Neutrophil (primary cell): ENCODE measurements around the gene FAM227B.

Experiments used
- H3K27ac ChIP-seq: fragments of 200-600 bp; sonication (generic); 2 replicates; pipeline ENCODE4 v1.5.1; 2016; ENCODE audit warnings: mild to moderate bottlenecking, moderate library complexity
- H3K27me3 ChIP-seq: fragments of 200-600 bp; sonication (generic); 2 replicates; pipeline ENCODE4 v1.6.0; 2016; ENCODE audit warnings: mild to moderate bottlenecking
- H3K36me3 ChIP-seq: fragments of 200-600 bp; sonication (generic); 2 replicates; pipeline ENCODE4 v1.5.1; 2017
- H3K4me1 ChIP-seq, 2 experiments: fragments of 200-600 bp in 1 of 2; sonication (generic) in 1 of 2; 1 replicate in 1 of 2; 2 replicates in 1 of 2; pipeline versions ENCODE4 v1.5.1 to v1.6.1; 2013 to 2016; ENCODE audit warnings: low read depth in 1 of 2, low read length in 1 of 2, mild to moderate bottlenecking in 1 of 2, moderate library complexity in 1 of 2; ENCODE audit not compliant: control insufficient read depth in 1 of 2, insufficient read depth in 1 of 2
- H3K4me3 ChIP-seq, 2 experiments: fragments of 200-600 bp in 1 of 2; sonication (generic) in 1 of 2; 1 replicate in 1 of 2; 2 replicates in 1 of 2; pipeline ENCODE4 v1.5.1; 2013 to 2016; ENCODE audit warnings: low read depth in 1 of 2, low read length in 1 of 2, mild to moderate bottlenecking in 1 of 2, moderate library complexity in 1 of 2
- H3K9me3 ChIP-seq: fragments of 200-600 bp; sonication (generic); 2 replicates; pipeline ENCODE4 v1.5.1; 2016
- CTCF ChIP-seq: fragments of 200-600 bp; sonication (generic); IDR thresholded peaks from 2 replicates; pipeline ENCODE4 v1.5.1; 2016; ENCODE audit warnings: antibody characterized with exemption

The FAM227B gene

GRCh38 chr15:49290191-49290590, 330.4 kb downstream of the FAM227B start:
- Histone ChIP-seq H3K36me3 (peaks cover 8% of the 10 kb centered on the region), H3K27me3 (no peaks in the 10 kb centered on the region)

DNA sequence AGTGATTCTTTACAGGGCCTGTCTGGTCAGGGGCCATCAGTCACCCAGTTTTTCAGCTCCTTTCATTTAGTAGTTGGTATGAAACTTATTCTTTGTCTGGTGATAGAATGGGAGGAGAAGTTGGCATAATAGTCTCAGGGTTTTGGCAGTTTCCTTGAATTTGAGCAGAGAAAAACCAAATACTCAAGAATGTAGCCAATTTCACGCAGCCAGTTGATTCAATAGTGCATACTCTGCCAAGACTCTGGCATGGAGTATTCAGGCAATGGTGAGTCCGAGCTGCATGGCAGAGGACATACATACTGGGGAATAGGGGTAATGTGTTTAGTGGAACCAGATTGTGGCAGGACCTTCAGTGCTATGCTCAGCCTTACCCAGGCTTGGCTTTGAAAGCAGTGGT, 332.2 kb downstream of the FAM227B start:
- H3K27ac ChIP-seq: no peak overlapping the region
- peaks cover 15% of the 10 kb centered on the region for H3K36me3 ChIP-seq
- TF ChIP-seq CTCF: no peak
- no peaks in the 10 kb centered on the region for H3K4me1 ChIP-seq
- H3K9me3 ChIP-seq: no peaks in the 10 kb centered on the region
- no peaks in the 10 kb centered on the region for H3K27me3 ChIP-seq
- H3K4me3 ChIP-seq: no peak overlapping the region

More at GRCh38 chr15:49290191-49290590, 330.4 kb downstream of the FAM227B start:
- Histone ChIP-seq H3K4me1 (no peaks in the 10 kb centered on the region), H3K9me3 (no peaks in the 10 kb centered on the region), H3K27ac (no peak overlapping the region), H3K4me3 (no peak overlapping the region)
- TF ChIP-seq CTCF: no peak

GRCh38 chr15:49287481-49287880, 333.1 kb downstream of the FAM227B start:
- no peaks in the 10 kb centered on the region for H3K27me3 ChIP-seq
- H3K4me1 ChIP-seq: no peaks in the 10 kb centered on the region
- no peak for TF ChIP-seq CTCF
- H3K4me3 ChIP-seq: no peak overlapping the region
- no peak overlapping the region for H3K27ac ChIP-seq
- H3K9me3 ChIP-seq: no peaks in the 10 kb centered on the region
- H3K36me3 ChIP-seq: peaks cover 9% of the 10 kb centered on the region

DNA sequence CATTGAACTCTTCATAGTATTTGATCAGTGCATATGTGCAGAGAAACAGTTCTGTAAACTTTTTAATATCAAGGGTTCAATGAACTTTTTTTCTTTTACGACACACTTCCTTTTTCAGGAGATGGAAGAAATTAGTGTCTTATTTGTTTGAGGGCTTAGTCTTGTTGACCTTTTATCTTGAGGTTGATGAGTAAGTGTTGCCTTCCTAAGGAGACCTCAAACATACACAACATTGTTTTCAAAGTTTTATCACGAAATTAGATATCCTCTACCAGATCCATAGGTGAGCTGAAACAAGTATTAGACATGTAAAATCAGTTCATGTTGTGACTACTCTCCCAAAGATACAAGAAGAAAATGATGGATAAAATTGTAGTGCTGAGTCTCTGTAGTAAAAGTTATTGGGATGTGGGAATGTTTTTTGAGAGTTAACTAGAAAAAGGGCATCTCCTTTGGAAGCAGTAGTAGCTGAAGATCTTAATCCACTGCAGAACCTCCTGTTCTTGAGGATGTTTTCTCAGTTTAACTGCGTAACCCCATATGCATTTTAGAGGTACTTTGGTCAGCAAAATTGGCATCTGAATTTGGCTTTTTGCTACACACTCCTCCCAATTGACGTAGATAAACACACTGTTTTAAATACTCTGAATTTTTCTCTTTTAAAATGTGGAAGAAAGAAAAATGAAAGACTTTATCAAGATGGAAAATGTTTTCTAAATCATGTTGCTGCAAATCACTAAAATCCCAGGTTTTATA, 333.8 kb downstream of the FAM227B start:
- Histone ChIP-seq H3K4me3 (no peak overlapping the region), H3K36me3 (peaks cover 9% of the 10 kb centered on the region), H3K4me1 (no peaks in the 10 kb centered on the region)

DNA sequence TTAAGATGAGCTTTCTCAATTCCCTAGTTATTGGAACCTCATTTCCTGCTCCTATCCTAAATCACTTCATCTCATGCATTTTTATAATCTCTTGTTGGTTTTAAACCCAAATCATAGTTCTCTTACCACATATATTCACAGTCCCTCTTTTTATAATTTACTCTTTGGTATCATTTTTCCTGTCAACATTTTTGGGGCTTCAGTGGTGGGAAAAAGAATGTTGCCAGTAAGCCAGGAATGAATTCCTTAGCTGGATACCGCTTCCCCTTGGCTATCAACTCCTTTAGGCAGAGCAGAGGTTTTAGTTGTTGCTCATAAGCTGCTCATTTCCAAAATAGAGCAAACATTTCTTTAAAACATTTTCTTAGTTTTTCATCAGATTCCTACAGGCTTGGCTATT, 338.3 kb downstream of the FAM227B start:
- no peak for TF ChIP-seq CTCF
- H3K27me3 ChIP-seq: no peaks in the 10 kb centered on the region
- no peaks in the 10 kb centered on the region for H3K9me3 ChIP-seq
- peaks cover 9% of the 10 kb centered on the region for H3K36me3 ChIP-seq
- no peak overlapping the region for H3K27ac ChIP-seq
- no peak overlapping the region for H3K4me3 ChIP-seq
- H3K4me1 ChIP-seq: peaks cover 4 to 9% of the 10 kb centered on the region in 2 experiments

More for the DNA sequence above, 333.8 kb downstream of the FAM227B start:
- Histone ChIP-seq H3K9me3 (no peaks in the 10 kb centered on the region), H3K27me3 (no peaks in the 10 kb centered on the region), H3K27ac (no peak overlapping the region)
- no peak for TF ChIP-seq CTCF
